ENCODE measurements around the gene ALDH1L2.

GRCh38 chr12:105076913-105077312, 7.3 kb downstream of the ALDH1L2 start:
- no peak for TF ChIP-seq GATA2 (IDR thresholded peaks at IDR 0.05; ENCODE audit: low read depth, low read length)
- no peak for TF ChIP-seq GATA3 (IDR thresholded peaks at IDR 0.05; ENCODE audit: low read depth, low read length)

Measured in SH-SY5Y (cell line).